GM12878 (cell line): ENCODE measurements around the gene FAM89A. TPM values are rescaled to one million over a fixed set of nuclear protein-coding genes. Genes with fewer than 3 reads are reported as not detected.

Experiments used
- ATAC-seq: fragments of 200-7000 bp; cut with Tn5 transposase; 3 replicates; pipeline ENCODE4 v1.9.1; 2020; ENCODE audit warnings: mild to moderate bottlenecking, moderate library complexity
- BruUV-seq: library from RNA; stranded (reverse); fragments of 400-500 nt; replicated peaks from 2 replicates; lab custom pipeline; 2021; lab: Mats Ljungman, UMichigan
- CTCF ChIA-PET: fragments of 300-600 bp; sonication (Branson Sonifier 250); formaldehyde crosslinking; extraction: SDS; loops from one replicate; lab custom pipeline; 2021; ENCODE audit warnings: inconsistent platforms; lab: Yijun Ruan, JAX
- POLR2A ChIA-PET: fragments of 350-600 bp; formaldehyde crosslinking; extraction: SDS; loops from one replicate; lab custom pipeline; 2021; ENCODE audit warnings: inconsistent platforms; lab: Charles Lee
- RAD21 ChIA-PET: fragments of 300-600 bp; sonication (Branson Sonifier 250); formaldehyde crosslinking; loops from one replicate; lab custom pipeline; 2023; ENCODE audit warnings: antibody characterized with exemption; ENCODE audit not compliant: unreplicated experiment; lab: Charles Lee
- SMC1A ChIA-PET: fragments of 300-600 bp; sonication (Branson Sonifier 250); formaldehyde crosslinking; loops from one replicate; lab custom pipeline; 2023; ENCODE audit not compliant: unreplicated experiment, uncharacterized antibody; lab: Charles Lee
- DNase-seq: peaks from one replicate; pipeline ENCODE4 v3.0.0-alpha.2; 2011; ENCODE audit warnings: low read depth, low spot score
- FAIRE-seq: peaks from 3 replicates; lab custom pipeline; 2011; peaks lifted over from hg19 to GRCh38; lab: Jason Lieb, UNC
- H2AFZ ChIP-seq: 2 replicates; pipeline ENCODE4 v1.6.0; 2011; ENCODE audit warnings: low read depth, low read length, control low read depth; ENCODE audit not compliant: control insufficient read depth
- H3K27ac ChIP-seq: 2 replicates; pipeline ENCODE4 v1.5.1; 2011; ENCODE audit warnings: control low read depth; ENCODE audit not compliant: control insufficient read depth, insufficient read depth
- H3K27me3 ChIP-seq, 2 experiments: replicated peaks in 1 of 2; 2 replicates each; pipeline versions ENCODE4 v1.6.0 to v1.6.1; 2011; ENCODE audit warnings: low read length in 1 of 2; ENCODE audit not compliant: control insufficient read depth in 2 of 2, insufficient read depth in 2 of 2
- H3K36me3 ChIP-seq, 2 experiments: 2 replicates each; pipeline ENCODE4 v1.5.1; 2011; ENCODE audit warnings: low read length in 1 of 2; ENCODE audit not compliant: control insufficient read depth in 2 of 2, insufficient read depth in 2 of 2
- H3K4me1 ChIP-seq: 2 replicates; pipeline ENCODE4 v1.6.1; 2011; ENCODE audit warnings: mild to moderate bottlenecking, low read length, moderate library complexity, mixed read lengths; ENCODE audit not compliant: control insufficient read depth, insufficient read depth
- H3K4me2 ChIP-seq: 2 replicates; pipeline ENCODE4 v1.6.0; 2011; ENCODE audit warnings: control low read depth; ENCODE audit not compliant: control insufficient read depth, insufficient read depth
- H3K4me3 ChIP-seq: fragments of 200-600 bp; sonication (generic); 2 replicates; pipeline ENCODE4 v1.5.1; 2016
- H3K79me2 ChIP-seq: 2 replicates; pipeline ENCODE4 v1.6.0; 2011; ENCODE audit warnings: low read length; ENCODE audit not compliant: control insufficient read depth, insufficient read depth
- H3K9ac ChIP-seq: 2 replicates; pipeline ENCODE4 v1.8.0; 2011; ENCODE audit warnings: low read length, control low read depth, mixed read lengths; ENCODE audit not compliant: control insufficient read depth, insufficient read depth
- H3K9me3 ChIP-seq: replicated peaks from 3 replicates; pipeline ENCODE4 v1.5.1; 2011; ENCODE audit warnings: mild to moderate bottlenecking, low read length; ENCODE audit not compliant: control insufficient read depth, insufficient read depth
- H4K20me1 ChIP-seq: 2 replicates; pipeline ENCODE4 v1.6.0; 2011; ENCODE audit not compliant: control insufficient read depth, insufficient read depth
- CBX3 ChIP-seq: fragments of 200-600 bp; sonication (generic); IDR thresholded peaks from 2 replicates; pipeline ENCODE4 v1.6.1; 2016; ENCODE audit warnings: low read depth, borderline replicate concordance
- CEBPZ ChIP-seq: fragments of 150-350 bp; IDR thresholded peaks from 2 replicates; pipeline ENCODE4 v1.6.1; 2016; ENCODE audit warnings: low read depth, low read length
- NR2F1 ChIP-seq: fragments of 450-650 bp; conservative IDR thresholded peaks from 2 replicates; pipeline ENCODE4 v1.6.1; 2017; ENCODE audit warnings: mild to moderate bottlenecking
- PRDM15 ChIP-seq: fragments of 450-650 bp; formaldehyde crosslinking; IDR thresholded peaks from 2 replicates; pipeline ENCODE4 v1.4.0; 2020; ENCODE audit warnings: mild to moderate bottlenecking, moderate library complexity
- TCF12 ChIP-seq: IDR thresholded peaks from 2 replicates; pipeline ENCODE4 v1.6.1; 2011; ENCODE audit warnings: low read depth, mild to moderate bottlenecking, low read length
- ZBTB11 ChIP-seq: fragments of 450-650 bp; formaldehyde crosslinking; IDR thresholded peaks from 2 replicates; pipeline ENCODE4 v1.5.0; 2022; ENCODE audit warnings: mild to moderate bottlenecking, missing genetic modification characterization
- ZNF592 ChIP-seq: fragments of 450-650 bp; IDR thresholded peaks from 2 replicates; pipeline ENCODE4 v1.6.1; 2017; ENCODE audit warnings: mild to moderate bottlenecking, moderate library complexity
- ZNF622 ChIP-seq: fragments of 450-650 bp; IDR thresholded peaks from 2 replicates; pipeline ENCODE4 v1.6.1; 2017; ENCODE audit warnings: mild to moderate bottlenecking, inconsistent platforms
- WGBS: methylation state at CpG from one replicate; pipeline ENCODE4 v1.1.6; 2016; ENCODE audit warnings: low lambda C conversion rate; ENCODE audit not compliant: insufficient replicate concordance, insufficient coverage; ENCODE audit errors: missing lambda C conversion rate; 5-methylcytosine and 5-hydroxymethylcytosine counted together
- in situ Hi-C: fragments of 300-500 bp; cut with MboI; formaldehyde crosslinking; loops from 9 replicates; pipeline ENCODE4 v1.14.3; 2018; ENCODE audit warnings: mixed read lengths
- intact Hi-C: fragments of 100-400 bp; cut with micrococcal nuclease; formaldehyde crosslinking; loops from one replicate; pipeline ENCODE4 v1.14.2; 2022; ENCODE audit not compliant: unreplicated experiment
- polyA plus RNA-seq, 11 experiments: library from polyadenylated mRNA; depleted of rRNA in 4 of 11; unstranded in 6 of 11; stranded (reverse) in 5 of 11; fragments of >200 nt; fragmentation: Nextera tagmentation in 4 of 11; fragmentation: Illumina TruSeq in 1 of 11; extraction: Ambion mirVana in 4 of 11; extraction: Trizol in 1 of 11; gene quantifications; 1 replicate in 1 of 11; 2 replicates in 10 of 11; pipeline versions ENCODE4 v1.2.1 to v1.2.3, GENCODE V29; 2011 to 2016; ENCODE audit warnings: inconsistent platforms in 2 of 11, missing spikeins in 2 of 11, low read depth in 1 of 11
- total RNA-seq, 4 experiments: library from RNA; depleted of rRNA in 3 of 4; stranded (reverse); fragments of >200 nt in 3 of 4; fragmentation: Illumina TruSeq in 1 of 4; extraction: Trizol in 1 of 4; gene quantifications; 2 replicates each; pipeline versions ENCODE4 v1.2.1 to v1.2.3, GENCODE V29; 2013 to 2021

The FAM89A gene
- total and polyA plus RNA-seq, 10 of the 15 experiments (the other 5 are each of a cell fraction or from before 2014, with no cell fraction given) = 0.06 to 0.72 (median 0.14) TPM; not detected in 4

DNA sequence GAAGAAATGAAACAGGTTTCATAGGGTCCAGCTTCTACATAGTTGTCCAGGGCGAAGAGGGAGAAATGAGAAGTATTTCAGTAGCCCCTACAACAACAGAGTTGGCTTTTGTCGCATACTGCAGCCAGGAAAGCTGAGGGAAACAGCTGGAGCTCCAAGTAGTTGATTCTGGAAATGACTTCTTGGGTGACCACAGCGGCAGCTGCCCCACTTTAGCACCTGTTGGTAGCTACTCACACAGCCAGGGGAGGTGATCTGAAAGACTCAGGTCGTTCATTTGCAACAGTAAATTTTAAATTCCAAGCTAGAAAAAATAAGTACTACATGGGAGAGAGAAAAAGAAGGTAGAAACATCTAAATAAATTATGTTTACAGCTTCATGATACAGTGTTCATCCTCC, 63.7 kb downstream of the FAM89A start:
- H3K9me3 ChIP-seq = no peaks in the 10 kb centered on the region
- peak overlapping the region; percentile 21; the same call in 1 of the 2 replicates for H3K4me2 ChIP-seq
- peaks cover 26% of the 10 kb centered on the region for H3K4me1 ChIP-seq
- DNase-seq (no peak), ATAC-seq (no peak), FAIRE-seq (no peak)
- H2AFZ ChIP-seq = no peak overlapping the region
- SMC1A ChIA-PET = interaction anchor here (0.9 to 7.2 kb wide), 7 partner anchors 11 to 55 kb away, joined by 3 to 69 read pairs (median 3); no protein-coding TSS in a partner anchor
- 0 out of 2 replicates have a peak overlapping the region, but pooled peaks have one; percentile 80 for H3K4me3 ChIP-seq
- RAD21 ChIA-PET = interaction anchor here (0.9 to 3.8 kb wide), 2 partner anchors 18 to 114 kb away, joined by 3 to 24 read pairs; no protein-coding TSS in a partner anchor
- BruUV-seq = no TSS peak
- no peaks in the 10 kb centered on the region for H4K20me1 ChIP-seq
- CTCF ChIA-PET = interaction anchor here (0.7 to 1.8 kb wide), 4 partner anchors 19 to 47 kb away, joined by 3 to 6 read pairs (median 4); no protein-coding TSS in a partner anchor
- no peak overlapping the region for H3K9ac ChIP-seq
- H3K27me3 ChIP-seq = no peaks in the 10 kb centered on the region
- no peak overlapping the region for H3K27ac ChIP-seq
- 37% methylated on average over 4 of the region's 4 CpGs for WGBS
- H3K79me2 ChIP-seq = peaks cover 52% of the 10 kb centered on the region
- in situ Hi-C loops = no loop called here
- intact Hi-C loops = loop anchor here (5.0 kb wide), 2 partner anchors 236 to 334 kb away; partner anchors contain the start of gene COG2
- POLR2A ChIA-PET = no interaction called here
- H3K36me3 ChIP-seq = peaks cover 0 to 4% of the 10 kb centered on the region in 2 experiments; a peak in 2 of 4 replicates
- no peak for TF ChIP-seq ZNF622
- TF ChIP-seq CEBPZ = no peak
- no peak for TF ChIP-seq CBX3
- TF ChIP-seq ZNF592 = no peak
- no peak for TF ChIP-seq ZBTB11 (CRISPR knock-in tag)
- peak; percentile 85 for TF ChIP-seq TCF12
- TF ChIP-seq PRDM15 (CRISPR knock-in tag) = no peak
- TF ChIP-seq NR2F1 = no peak
